ENCODE results near the gene FITM1.

- no peak for TF ChIP-seq CTCF (conservative IDR thresholded peaks at IDR 0.05 in 1 of 2, IDR thresholded peaks at IDR 0.05 in 1 of 2; ENCODE audit: low read depth in 1 of 2, low read length in 2 of 2)
- TF ChIP-seq EZH2 (IDR thresholded peaks at IDR 0.05; ENCODE audit: low read length, missing control alignments), result no peak
These were observed 22.1 kb upstream of the FITM1 start for GRCh38 chr14:24108336-24108874.

Measured in fibroblast of lung (primary cell).